ENCODE measurements around the gene LYSMD2.

- TF ChIP-seq CTCF (IDR thresholded peaks at IDR 0.05 in 8 of 11, conservative IDR thresholded peaks at IDR 0.05 in 3 of 11) (no peak), POLR2A (IDR thresholded peaks at IDR 0.05) (no peak)
Observed at GRCh38 chr15:51702710-51703109, 34.7 kb downstream of the LYSMD2 start.

All from spleen (tissue), 7 donors.